ENCODE data around the gene LRG1. TPM values are rescaled to one million over a fixed set of nuclear protein-coding genes. Genes with fewer than 3 reads are reported as not detected.

Gene LRG1
- total and polyA plus RNA-seq, 4 donors = 57.8 to 1,122 (median 661) TPM

DNA sequence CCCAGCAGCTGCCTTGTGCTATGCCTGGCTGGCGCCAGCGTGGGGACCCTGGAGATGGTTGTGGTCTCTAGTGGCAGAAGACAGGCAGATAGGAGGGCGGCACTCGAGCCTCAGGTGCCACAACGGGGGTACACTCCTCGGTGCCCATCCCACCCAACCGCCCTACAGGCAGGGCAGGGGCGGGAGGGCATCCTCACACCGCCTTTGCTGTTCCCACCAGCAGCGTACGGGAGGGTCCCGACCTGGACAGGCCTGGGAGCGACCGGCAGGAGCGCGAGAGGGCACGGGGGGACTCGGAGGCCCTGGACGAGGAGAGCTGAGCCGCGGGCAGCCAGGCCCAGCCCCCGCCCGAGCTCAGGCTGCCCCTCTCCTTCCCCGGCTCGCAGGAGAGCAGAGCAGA, 38.1 kb downstream of the LRG1 start:
- 94% methylated on average over 25 of the region's 25 CpGs for WGBS
- DNase-seq (ENCODE audit: low spot score) = no peak
- H3K36me3 ChIP-seq (ENCODE audit: control insufficient read depth in 4 of 4, insufficient read depth in 3 of 4, low read depth in 1 of 4, low read length in 3 of 4) = peaks cover 12 to 73% (median 26%) of the 10 kb centered on the region in 4 donors

More for the DNA sequence above, 38.1 kb downstream of the LRG1 start:
- Histone ChIP-seq H3K9ac (ENCODE audit: low read depth in 1 of 2, low read length in 2 of 2) (no peak overlapping the region), H3K27me3 (ENCODE audit: control insufficient read depth in 4 of 4, insufficient read depth in 4 of 4, low read length in 3 of 4) (no peaks in the 10 kb centered on the region), H3K27ac (ENCODE audit: low read depth in 1 of 2, low read length in 2 of 2) (no peak overlapping the region), H3K4me3 (ENCODE audit: low read depth in 1 of 3, low read length in 3 of 3) (no peak overlapping the region), H3K4me1 (ENCODE audit: control insufficient read depth in 4 of 4, insufficient read depth in 4 of 4, low read length in 3 of 4) (no peaks in the 10 kb centered on the region), H3K9me3 (ENCODE audit: control insufficient read depth in 4 of 4, low read length in 3 of 4) (no peaks in the 10 kb centered on the region)
- TF ChIP-seq, protein P1, sequence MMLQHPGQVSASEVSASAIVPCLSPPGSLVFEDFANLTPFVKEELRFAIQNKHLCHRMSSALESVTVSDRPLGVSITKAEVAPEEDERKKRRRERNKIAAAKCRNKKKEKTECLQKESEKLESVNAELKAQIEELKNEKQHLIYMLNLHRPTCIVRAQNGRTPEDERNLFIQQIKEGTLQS (IDR thresholded peaks at IDR 0.05) = no peak
- no peak for TF ChIP-seq GABPA (IDR thresholded peaks at IDR 0.05 in 1 of 2, conservative IDR thresholded peaks at IDR 0.05 in 1 of 2)
- TF ChIP-seq, protein P2, sequence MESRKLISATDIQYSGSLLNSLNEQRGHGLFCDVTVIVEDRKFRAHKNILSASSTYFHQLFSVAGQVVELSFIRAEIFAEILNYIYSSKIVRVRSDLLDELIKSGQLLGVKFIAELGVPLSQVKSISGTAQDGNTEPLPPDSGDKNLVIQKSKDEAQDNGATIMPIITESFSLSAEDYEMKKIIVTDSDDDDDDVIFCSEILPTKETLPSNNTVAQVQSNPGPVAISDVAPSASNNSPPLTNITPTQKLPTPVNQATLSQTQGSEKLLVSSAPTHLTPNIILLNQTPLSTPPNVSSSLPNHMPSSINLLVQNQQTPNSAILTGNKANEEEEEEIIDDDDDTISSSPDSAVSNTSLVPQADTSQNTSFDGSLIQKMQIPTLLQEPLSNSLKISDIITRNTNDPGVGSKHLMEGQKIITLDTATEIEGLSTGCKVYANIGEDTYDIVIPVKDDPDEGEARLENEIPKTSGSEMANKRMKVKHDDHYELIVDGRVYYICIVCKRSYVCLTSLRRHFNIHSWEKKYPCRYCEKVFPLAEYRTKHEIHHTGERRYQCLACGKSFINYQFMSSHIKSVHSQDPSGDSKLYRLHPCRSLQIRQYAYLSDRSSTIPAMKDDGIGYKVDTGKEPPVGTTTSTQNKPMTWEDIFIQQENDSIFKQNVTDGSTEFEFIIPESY (IDR thresholded peaks at IDR 0.05) = no peak
- no peak for TF ChIP-seq FOXA2 (IDR thresholded peaks at IDR 0.05)
- no peak for TF ChIP-seq YY1 (IDR thresholded peaks at IDR 0.05)
- TF ChIP-seq HNF4G (IDR thresholded peaks at IDR 0.05) = no peak
- TF ChIP-seq HNF4A (conservative IDR thresholded peaks at IDR 0.05) = no peak
- TF ChIP-seq RAD21 (IDR thresholded peaks at IDR 0.05) = no peak
- TF ChIP-seq EGR1 (IDR thresholded peaks at IDR 0.05; ENCODE audit: low read depth in 2 of 2) = no peak
- TF ChIP-seq, protein P3, sequence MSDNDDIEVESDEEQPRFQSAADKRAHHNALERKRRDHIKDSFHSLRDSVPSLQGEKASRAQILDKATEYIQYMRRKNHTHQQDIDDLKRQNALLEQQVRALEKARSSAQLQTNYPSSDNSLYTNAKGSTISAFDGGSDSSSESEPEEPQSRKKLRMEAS (IDR thresholded peaks at IDR 0.05) = no peak
- TF ChIP-seq, protein P4, sequence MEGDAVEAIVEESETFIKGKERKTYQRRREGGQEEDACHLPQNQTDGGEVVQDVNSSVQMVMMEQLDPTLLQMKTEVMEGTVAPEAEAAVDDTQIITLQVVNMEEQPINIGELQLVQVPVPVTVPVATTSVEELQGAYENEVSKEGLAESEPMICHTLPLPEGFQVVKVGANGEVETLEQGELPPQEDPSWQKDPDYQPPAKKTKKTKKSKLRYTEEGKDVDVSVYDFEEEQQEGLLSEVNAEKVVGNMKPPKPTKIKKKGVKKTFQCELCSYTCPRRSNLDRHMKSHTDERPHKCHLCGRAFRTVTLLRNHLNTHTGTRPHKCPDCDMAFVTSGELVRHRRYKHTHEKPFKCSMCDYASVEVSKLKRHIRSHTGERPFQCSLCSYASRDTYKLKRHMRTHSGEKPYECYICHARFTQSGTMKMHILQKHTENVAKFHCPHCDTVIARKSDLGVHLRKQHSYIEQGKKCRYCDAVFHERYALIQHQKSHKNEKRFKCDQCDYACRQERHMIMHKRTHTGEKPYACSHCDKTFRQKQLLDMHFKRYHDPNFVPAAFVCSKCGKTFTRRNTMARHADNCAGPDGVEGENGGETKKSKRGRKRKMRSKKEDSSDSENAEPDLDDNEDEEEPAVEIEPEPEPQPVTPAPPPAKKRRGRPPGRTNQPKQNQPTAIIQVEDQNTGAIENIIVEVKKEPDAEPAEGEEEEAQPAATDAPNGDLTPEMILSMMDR (IDR thresholded peaks at IDR 0.05; ENCODE audit: low read depth, low read length, missing input control) = no peak
- no peak for TF ChIP-seq JUND (IDR thresholded peaks at IDR 0.05)
- TF ChIP-seq RXRA (IDR thresholded peaks at IDR 0.05) = no peak
- no peak for TF ChIP-seq FOXA1 (IDR thresholded peaks at IDR 0.05)
- TF ChIP-seq, protein P5, sequence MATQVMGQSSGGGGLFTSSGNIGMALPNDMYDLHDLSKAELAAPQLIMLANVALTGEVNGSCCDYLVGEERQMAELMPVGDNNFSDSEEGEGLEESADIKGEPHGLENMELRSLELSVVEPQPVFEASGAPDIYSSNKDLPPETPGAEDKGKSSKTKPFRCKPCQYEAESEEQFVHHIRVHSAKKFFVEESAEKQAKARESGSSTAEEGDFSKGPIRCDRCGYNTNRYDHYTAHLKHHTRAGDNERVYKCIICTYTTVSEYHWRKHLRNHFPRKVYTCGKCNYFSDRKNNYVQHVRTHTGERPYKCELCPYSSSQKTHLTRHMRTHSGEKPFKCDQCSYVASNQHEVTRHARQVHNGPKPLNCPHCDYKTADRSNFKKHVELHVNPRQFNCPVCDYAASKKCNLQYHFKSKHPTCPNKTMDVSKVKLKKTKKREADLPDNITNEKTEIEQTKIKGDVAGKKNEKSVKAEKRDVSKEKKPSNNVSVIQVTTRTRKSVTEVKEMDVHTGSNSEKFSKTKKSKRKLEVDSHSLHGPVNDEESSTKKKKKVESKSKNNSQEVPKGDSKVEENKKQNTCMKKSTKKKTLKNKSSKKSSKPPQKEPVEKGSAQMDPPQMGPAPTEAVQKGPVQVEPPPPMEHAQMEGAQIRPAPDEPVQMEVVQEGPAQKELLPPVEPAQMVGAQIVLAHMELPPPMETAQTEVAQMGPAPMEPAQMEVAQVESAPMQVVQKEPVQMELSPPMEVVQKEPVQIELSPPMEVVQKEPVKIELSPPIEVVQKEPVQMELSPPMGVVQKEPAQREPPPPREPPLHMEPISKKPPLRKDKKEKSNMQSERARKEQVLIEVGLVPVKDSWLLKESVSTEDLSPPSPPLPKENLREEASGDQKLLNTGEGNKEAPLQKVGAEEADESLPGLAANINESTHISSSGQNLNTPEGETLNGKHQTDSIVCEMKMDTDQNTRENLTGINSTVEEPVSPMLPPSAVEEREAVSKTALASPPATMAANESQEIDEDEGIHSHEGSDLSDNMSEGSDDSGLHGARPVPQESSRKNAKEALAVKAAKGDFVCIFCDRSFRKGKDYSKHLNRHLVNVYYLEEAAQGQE (IDR thresholded peaks at IDR 0.05) = no peak
- no peak for TF ChIP-seq TAF1 (conservative IDR thresholded peaks at IDR 0.05)
- TF ChIP-seq SP1 (IDR thresholded peaks at IDR 0.05) = no peak
- no peak for TF ChIP-seq NR2F2 (IDR thresholded peaks at IDR 0.05)
